MM.1S (cell line): ENCODE results near the gene RNF14.
"Not testable (repeated sequence)": the region's sequence is repeated elsewhere in the genome, so short reads cannot be mapped to it uniquely, and the experiment has no call there.

Experiments used
- DNase-seq: peaks from one replicate; pipeline ENCODE4 v3.0.0-alpha.2; 2015
- H2AFZ ChIP-seq: fragments of 300-600 bp; sonication (generic); 2 replicates; pipeline ENCODE4 v1.6.0; 2016; ENCODE audit warnings: antibody characterized with exemption, low read length
- H3F3A ChIP-seq: fragments of 300-600 bp; sonication (generic); 2 replicates; pipeline ENCODE4 v1.6.1; 2016; ENCODE audit warnings: mild to moderate bottlenecking, antibody characterized with exemption, low read length, moderate library complexity, mixed read lengths; ENCODE audit not compliant: insufficient read depth
- H3K27ac ChIP-seq: fragments of 300-600 bp; sonication (generic); 2 replicates; pipeline ENCODE4 v1.5.1; 2016; ENCODE audit warnings: mild to moderate bottlenecking, low read length
- H3K27me3 ChIP-seq: fragments of 300-600 bp; sonication (generic); replicated peaks from 2 replicates; pipeline ENCODE4 v1.6.0; 2016; ENCODE audit warnings: low read length; ENCODE audit not compliant: insufficient read depth
- H3K36me3 ChIP-seq: fragments of 300-600 bp; sonication (generic); replicated peaks from 2 replicates; pipeline ENCODE4 v1.6.1; 2016; ENCODE audit warnings: mild to moderate bottlenecking, low read length, mixed read lengths; ENCODE audit not compliant: insufficient read depth
- H3K4me1 ChIP-seq: fragments of 300-600 bp; sonication (generic); 2 replicates; pipeline ENCODE4 v1.6.1; 2016; ENCODE audit warnings: low read length, mixed read lengths
- H3K4me2 ChIP-seq: fragments of 300-600 bp; sonication (generic); 2 replicates; pipeline ENCODE4 v1.6.0; 2016; ENCODE audit warnings: low read depth, low read length
- H3K4me3 ChIP-seq: fragments of 300-600 bp; sonication (generic); 2 replicates; pipeline ENCODE4 v1.5.1; 2016; ENCODE audit warnings: low read length, mixed read lengths
- H3K79me2 ChIP-seq: fragments of 300-600 bp; sonication (generic); 2 replicates; pipeline ENCODE4 v1.6.1; 2016; ENCODE audit warnings: mixed run types, low read length, mixed read lengths
- H3K9ac ChIP-seq: fragments of 300-600 bp; sonication (generic); 2 replicates; pipeline ENCODE4 v1.6.1; 2016; ENCODE audit warnings: low read length, mixed read lengths
- H3K9me2 ChIP-seq: fragments of 300-600 bp; sonication (generic); replicated peaks from 2 replicates; pipeline ENCODE4 v1.6.1; 2016; ENCODE audit warnings: mild to moderate bottlenecking, low read length, mixed read lengths; ENCODE audit not compliant: insufficient read depth
- H3K9me3 ChIP-seq: fragments of 300-600 bp; sonication (generic); replicated peaks from 2 replicates; pipeline ENCODE4 v1.6.1; 2016; ENCODE audit warnings: mild to moderate bottlenecking, low read length, mixed read lengths; ENCODE audit not compliant: insufficient read depth
- H4K20me1 ChIP-seq: fragments of 300-600 bp; sonication (generic); 2 replicates; pipeline ENCODE4 v1.6.1; 2016; ENCODE audit warnings: mild to moderate bottlenecking, low read length, moderate library complexity, mixed read lengths; ENCODE audit not compliant: insufficient read depth
- EZH2 ChIP-seq: fragments of 300-600 bp; sonication (generic); optimal IDR thresholded peaks from 2 replicates; pipeline ENCODE3; 2017; ENCODE audit warnings: low read depth, mild to moderate bottlenecking, antibody characterized with exemption, low read length, mixed read lengths
- EZH2phosphoT487 ChIP-seq: fragments of 300-600 bp; sonication (generic); IDR thresholded peaks from 2 replicates; pipeline ENCODE4 v1.6.1; 2018; ENCODE audit warnings: antibody characterized with exemption, low read length
- TF ChIP-seq, protein P1 (sequence below): fragments of 300-600 bp; sonication (generic); IDR thresholded peaks from 2 replicates; pipeline ENCODE4 v1.5.1; 2016; ENCODE audit warnings: antibody characterized with exemption, low read length, mixed read lengths

RNF14 gene, protein sequence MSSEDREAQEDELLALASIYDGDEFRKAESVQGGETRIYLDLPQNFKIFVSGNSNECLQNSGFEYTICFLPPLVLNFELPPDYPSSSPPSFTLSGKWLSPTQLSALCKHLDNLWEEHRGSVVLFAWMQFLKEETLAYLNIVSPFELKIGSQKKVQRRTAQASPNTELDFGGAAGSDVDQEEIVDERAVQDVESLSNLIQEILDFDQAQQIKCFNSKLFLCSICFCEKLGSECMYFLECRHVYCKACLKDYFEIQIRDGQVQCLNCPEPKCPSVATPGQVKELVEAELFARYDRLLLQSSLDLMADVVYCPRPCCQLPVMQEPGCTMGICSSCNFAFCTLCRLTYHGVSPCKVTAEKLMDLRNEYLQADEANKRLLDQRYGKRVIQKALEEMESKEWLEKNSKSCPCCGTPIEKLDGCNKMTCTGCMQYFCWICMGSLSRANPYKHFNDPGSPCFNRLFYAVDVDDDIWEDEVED

DNA sequence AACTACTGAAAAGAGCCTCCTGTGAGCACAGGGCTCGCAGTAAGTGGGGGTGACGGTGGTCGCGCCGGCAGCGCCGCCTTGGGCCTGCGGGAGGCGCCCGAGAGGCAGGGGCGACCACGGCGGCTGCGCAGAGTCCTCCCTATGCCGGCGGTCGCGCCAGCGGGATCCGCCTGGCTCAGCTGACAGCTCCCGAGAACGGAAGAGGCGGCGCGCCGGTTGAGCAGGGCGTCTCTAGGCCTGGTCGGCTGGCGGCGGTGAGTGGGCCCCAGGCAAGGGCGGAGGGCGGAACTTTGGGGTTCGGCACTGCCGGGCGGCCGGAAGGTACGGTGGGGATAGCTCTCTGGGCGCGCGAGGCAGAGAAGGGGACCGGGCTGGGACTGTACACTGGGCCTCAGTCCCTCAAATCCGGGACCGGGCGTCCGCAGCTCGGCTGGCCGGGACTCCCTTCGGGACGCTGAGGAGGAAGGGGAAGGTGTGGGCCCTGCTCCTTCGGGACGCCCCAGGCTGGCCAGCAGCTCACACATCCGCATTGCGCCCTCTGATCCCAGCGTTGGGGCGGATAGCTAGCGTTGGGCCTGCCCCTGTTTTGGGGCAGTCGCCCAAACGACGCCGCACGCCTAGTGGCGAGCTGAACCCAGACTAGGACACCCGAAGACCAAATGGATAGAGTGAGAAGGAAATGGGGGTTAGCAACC is at the start of gene RNF14:
RNF14 (plus strand) TSS at position 192 of the 695 bp plus-strand sequence. CDS start 4,484 bp downstream, outside the sequence.
- Histone ChIP-seq H3K27me3 (no peaks in the 10 kb centered on the region), H3K27ac (peak within 1 kb of the TSS; percentile 95), H3K9ac (peak within 1 kb of the TSS; percentile 93), H4K20me1 (no peaks in the 10 kb centered on the region), H3K36me3 (no peaks in the 10 kb centered on the region), H2AFZ (peak within 1 kb of the TSS; percentile 78), H3K9me2 (no peaks in the 10 kb centered on the region), H3K79me2 (peaks cover 34% of the 10 kb centered on the region), H3K4me3 (peak within 1 kb of the TSS; percentile 81), H3F3A (peaks cover 23% of the 10 kb centered on the region), H3K4me1 (peaks cover 8% of the 10 kb centered on the region; the same call in 1 of the 2 replicates), H3K4me2 (peak within 1 kb of the TSS; percentile 91), H3K9me3 (no peaks in the 10 kb centered on the region)
- peak; percentile 97 for DNase-seq
- TF ChIP-seq, protein P1, sequence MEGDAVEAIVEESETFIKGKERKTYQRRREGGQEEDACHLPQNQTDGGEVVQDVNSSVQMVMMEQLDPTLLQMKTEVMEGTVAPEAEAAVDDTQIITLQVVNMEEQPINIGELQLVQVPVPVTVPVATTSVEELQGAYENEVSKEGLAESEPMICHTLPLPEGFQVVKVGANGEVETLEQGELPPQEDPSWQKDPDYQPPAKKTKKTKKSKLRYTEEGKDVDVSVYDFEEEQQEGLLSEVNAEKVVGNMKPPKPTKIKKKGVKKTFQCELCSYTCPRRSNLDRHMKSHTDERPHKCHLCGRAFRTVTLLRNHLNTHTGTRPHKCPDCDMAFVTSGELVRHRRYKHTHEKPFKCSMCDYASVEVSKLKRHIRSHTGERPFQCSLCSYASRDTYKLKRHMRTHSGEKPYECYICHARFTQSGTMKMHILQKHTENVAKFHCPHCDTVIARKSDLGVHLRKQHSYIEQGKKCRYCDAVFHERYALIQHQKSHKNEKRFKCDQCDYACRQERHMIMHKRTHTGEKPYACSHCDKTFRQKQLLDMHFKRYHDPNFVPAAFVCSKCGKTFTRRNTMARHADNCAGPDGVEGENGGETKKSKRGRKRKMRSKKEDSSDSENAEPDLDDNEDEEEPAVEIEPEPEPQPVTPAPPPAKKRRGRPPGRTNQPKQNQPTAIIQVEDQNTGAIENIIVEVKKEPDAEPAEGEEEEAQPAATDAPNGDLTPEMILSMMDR, result peak; percentile 94
- TF ChIP-seq EZH2 (no peak), EZH2phosphoT487 (no peak)

DNA sequence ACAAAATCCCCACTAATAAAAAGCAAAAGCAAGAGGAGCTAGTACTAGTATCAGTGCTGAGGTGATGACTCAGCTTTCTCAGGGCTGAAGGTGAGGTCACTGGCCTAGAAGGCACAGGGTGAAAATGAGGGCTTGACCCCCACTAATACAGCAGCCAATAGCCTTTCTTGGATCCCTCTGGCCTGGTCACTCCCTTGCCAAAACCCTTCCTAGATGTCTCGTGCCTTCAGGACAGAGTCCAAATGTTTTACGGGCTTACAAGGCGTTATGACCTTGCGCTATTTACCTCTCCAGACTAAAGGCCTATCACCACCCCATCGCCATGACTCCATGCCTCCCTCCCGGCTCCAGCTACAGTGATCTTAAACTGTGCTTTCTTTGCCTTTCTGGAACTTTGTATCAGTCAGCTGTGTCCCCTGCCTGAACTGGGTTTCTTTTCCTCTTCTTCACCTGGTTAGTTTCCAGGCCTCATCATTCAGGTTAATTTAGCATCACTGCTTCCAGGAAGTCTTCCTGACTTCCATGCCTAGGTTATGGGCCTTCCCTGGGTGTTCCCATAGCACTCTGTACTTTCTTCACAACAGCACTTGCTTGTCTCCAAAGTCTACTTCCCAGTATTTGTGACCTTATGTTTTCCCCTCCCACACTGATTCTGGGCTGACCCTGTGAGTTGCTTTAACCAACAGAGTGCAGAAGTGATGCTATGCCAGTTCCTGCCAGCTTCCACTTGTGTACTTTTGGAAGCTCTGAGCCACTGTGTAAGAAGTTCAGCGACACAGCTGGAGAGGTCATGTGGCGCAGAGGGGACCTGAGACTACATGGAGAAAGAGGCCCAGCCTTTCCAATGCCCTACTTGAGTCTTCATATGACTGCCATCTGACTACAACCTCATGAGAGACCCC is 49.4 kb upstream of the RNF14 start:
- H3K36me3 ChIP-seq, result no peaks in the 10 kb centered on the region
- peak; percentile 18 for DNase-seq
- H3K79me2 ChIP-seq, result peaks cover 12% of the 10 kb centered on the region
- H3K4me2 ChIP-seq, result no peak overlapping the region
- peaks cover 30% of the 10 kb centered on the region for H3K4me1 ChIP-seq
- no peaks in the 10 kb centered on the region for H3K27me3 ChIP-seq
- no peak overlapping the region for H3K4me3 ChIP-seq
- no peak for TF ChIP-seq EZH2
- TF ChIP-seq, protein P1, result no peak
- TF ChIP-seq EZH2phosphoT487, result no peak
- H3F3A ChIP-seq, result peaks cover 15% of the 10 kb centered on the region; the same call in 1 of the 2 replicates
- no peaks in the 10 kb centered on the region for H4K20me1 ChIP-seq
- 0 out of 2 replicates have a peak overlapping the region, but pooled peaks have one; percentile 2 for H3K27ac ChIP-seq
- H3K9me3 ChIP-seq, result no peaks in the 10 kb centered on the region
- no peaks in the 10 kb centered on the region for H3K9me2 ChIP-seq
- no peak overlapping the region for H3K9ac ChIP-seq
- H2AFZ ChIP-seq, result no peak overlapping the region

DNA sequence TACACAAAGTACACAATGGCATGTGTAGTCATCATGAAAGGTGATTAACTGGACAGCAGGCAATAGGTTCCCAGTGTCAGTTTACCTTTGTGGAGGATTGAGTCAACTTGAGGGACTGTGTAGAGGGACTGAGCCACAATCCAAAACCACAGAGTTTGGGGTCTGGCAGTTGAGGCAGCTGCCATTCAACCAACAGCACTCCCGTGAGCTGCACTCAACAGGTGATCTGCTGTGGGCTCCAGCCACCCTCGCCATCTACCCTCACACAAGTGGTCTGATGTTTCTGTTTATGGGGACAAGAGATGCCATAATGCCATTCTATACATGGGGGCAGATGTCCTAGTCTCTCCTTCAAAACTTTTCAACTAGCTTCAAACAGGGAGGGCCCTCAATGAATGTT is 48.1 kb upstream of the RNF14 start:
- Histone ChIP-seq H4K20me1 (no peaks in the 10 kb centered on the region), H3K27me3 (no peaks in the 10 kb centered on the region), H3K9me2 (no peaks in the 10 kb centered on the region), H3K79me2 (peaks cover 19% of the 10 kb centered on the region), H3K4me2 (no peak overlapping the region), H3K27ac (no peak overlapping the region), H3K4me3 (no peak overlapping the region), H3K9me3 (no peaks in the 10 kb centered on the region), H3K36me3 (no peaks in the 10 kb centered on the region), H3F3A (peaks cover 15% of the 10 kb centered on the region; the same call in 1 of the 2 replicates), H3K9ac (no peak overlapping the region), H3K4me1 (peaks cover 25% of the 10 kb centered on the region), H2AFZ (no peak overlapping the region)
- TF ChIP-seq, protein P1, result no peak
- no peak for TF ChIP-seq EZH2phosphoT487
- TF ChIP-seq EZH2, result no peak
- DNase-seq, result no peak

DNA sequence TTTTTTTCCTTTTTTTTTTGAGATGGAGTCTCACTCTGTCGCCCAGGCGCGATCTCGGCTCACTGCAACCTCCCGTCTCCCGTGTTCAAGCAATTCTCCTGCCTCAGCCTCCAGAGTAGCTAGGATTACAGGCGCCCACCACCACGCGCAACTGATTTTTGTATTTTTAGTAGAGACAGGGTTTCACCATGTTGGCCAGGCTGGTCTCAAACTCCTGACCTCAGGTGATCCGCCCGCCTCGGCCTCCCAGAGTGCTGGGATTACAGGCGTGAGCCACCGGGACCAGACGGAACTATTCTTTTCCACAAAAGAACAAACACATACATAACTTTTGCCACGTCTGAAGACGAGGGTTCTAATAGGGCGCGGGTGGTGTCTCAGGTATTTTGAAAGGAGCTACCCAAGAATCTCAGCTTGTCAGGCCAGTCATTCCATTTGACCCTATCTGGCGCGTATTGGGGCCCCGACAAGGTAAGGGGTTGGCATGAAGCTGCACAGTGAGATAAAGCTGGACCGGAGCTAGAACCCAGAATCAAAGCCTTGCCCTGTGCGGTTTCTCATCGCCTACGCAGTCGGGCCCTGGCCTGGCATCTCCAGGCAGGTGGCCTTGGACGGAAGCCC is 46.0 kb upstream of the RNF14 start:
- H3K9ac ChIP-seq, result peak overlapping the region; percentile 86
- peaks cover 30% of the 10 kb centered on the region for H3K79me2 ChIP-seq
- not testable (repeated sequence) for H3K9me3 ChIP-seq, H3F3A ChIP-seq, H3K27me3 ChIP-seq, H4K20me1 ChIP-seq, H3K36me3 ChIP-seq, H3K4me1 ChIP-seq, H3K9me2 ChIP-seq
- peak overlapping the region; percentile 83 for H3K4me3 ChIP-seq
- H2AFZ ChIP-seq, result peak overlapping the region; percentile 67
- peak overlapping the region; percentile 89; the same call in 1 of the 2 replicates for H3K27ac ChIP-seq
- DNase-seq, result peak; percentile 15
- H3K4me2 ChIP-seq, result peak overlapping the region; percentile 71
